ENCODE measurements around the gene ANGPTL2. TPM values are rescaled to one million over a fixed set of nuclear protein-coding genes. Genes with fewer than 3 reads are reported as not detected.

ANGPTL2 gene
- total RNA-seq, 4 donors from 2014 or later: 36.5 to 52.5 (median 50.8) TPM

DNA sequence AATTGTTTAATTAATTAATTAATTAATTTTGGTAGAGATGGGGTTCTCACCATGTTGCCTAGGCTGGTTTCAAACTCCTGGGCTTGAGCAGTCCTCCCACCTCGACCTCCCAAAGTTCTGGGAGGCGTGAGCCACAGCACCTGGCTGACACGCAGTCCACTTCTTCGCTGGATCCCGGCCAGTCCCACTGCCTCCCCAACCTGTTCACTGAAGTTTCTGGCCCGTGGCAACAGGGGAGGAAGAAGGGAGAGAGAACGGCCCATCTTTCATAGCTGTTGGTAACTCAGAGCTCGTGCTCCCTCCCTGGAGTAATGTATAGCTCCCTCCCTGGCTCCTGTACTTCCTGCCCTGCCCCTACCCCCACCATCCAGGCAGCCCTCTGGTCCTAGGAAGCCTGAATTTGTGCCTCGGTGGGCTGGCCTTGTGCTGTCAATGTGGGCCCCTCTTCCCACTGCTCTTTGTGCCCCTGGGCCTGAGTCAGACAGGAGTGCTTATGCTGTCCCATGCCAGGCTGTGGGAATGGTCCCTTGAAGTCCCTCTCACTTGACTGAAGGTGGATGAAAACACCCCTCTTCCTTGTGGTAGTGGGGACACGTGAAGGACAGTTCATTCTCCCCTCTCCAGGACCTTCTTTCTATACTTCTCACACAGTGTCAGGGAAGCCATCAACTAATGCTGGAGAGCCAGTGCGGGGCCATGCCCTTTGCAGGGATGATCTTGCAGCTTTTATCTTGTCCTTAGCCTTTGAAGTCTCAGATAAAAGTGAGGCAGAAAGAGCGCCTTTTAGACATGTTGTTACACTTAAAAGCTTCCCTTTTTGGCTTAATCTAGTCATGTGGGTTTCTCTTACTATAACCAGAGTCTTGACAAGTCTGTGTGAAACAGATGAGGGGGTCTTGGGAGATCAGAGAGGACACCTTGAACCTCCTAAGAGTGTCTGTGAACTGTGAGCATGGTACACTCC lies 38.1 kb downstream of the ANGPTL2 start:
- Histone ChIP-seq H3K4me3 (no peak overlapping the region), H3K36me3 (peaks cover 0 to 25% of the 10 kb centered on the region in 2 donors), H3K9me3 (no peaks in the 10 kb centered on the region), H3K4me1 (peaks cover 0 to 6% (median 3%) of the 10 kb centered on the region in 3 donors), H3K27ac (no peak overlapping the region), H3K27me3 (no peaks in the 10 kb centered on the region)
- TF ChIP-seq, protein P1, sequence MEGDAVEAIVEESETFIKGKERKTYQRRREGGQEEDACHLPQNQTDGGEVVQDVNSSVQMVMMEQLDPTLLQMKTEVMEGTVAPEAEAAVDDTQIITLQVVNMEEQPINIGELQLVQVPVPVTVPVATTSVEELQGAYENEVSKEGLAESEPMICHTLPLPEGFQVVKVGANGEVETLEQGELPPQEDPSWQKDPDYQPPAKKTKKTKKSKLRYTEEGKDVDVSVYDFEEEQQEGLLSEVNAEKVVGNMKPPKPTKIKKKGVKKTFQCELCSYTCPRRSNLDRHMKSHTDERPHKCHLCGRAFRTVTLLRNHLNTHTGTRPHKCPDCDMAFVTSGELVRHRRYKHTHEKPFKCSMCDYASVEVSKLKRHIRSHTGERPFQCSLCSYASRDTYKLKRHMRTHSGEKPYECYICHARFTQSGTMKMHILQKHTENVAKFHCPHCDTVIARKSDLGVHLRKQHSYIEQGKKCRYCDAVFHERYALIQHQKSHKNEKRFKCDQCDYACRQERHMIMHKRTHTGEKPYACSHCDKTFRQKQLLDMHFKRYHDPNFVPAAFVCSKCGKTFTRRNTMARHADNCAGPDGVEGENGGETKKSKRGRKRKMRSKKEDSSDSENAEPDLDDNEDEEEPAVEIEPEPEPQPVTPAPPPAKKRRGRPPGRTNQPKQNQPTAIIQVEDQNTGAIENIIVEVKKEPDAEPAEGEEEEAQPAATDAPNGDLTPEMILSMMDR (IDR thresholded peaks at IDR 0.05): no peak
- TF ChIP-seq POLR2AphosphoS5 (IDR thresholded peaks at IDR 0.05) (no peak), POLR2A (IDR thresholded peaks at IDR 0.05) (no peak), EP300 (IDR thresholded peaks at IDR 0.05) (no peak)
- WGBS, 2 donors (ENCODE audit: low coverage in 1 of 2): 93 to 100% methylated on average over 2 to 5 of the region's 12 CpGs
- no peak for ATAC-seq

DNA sequence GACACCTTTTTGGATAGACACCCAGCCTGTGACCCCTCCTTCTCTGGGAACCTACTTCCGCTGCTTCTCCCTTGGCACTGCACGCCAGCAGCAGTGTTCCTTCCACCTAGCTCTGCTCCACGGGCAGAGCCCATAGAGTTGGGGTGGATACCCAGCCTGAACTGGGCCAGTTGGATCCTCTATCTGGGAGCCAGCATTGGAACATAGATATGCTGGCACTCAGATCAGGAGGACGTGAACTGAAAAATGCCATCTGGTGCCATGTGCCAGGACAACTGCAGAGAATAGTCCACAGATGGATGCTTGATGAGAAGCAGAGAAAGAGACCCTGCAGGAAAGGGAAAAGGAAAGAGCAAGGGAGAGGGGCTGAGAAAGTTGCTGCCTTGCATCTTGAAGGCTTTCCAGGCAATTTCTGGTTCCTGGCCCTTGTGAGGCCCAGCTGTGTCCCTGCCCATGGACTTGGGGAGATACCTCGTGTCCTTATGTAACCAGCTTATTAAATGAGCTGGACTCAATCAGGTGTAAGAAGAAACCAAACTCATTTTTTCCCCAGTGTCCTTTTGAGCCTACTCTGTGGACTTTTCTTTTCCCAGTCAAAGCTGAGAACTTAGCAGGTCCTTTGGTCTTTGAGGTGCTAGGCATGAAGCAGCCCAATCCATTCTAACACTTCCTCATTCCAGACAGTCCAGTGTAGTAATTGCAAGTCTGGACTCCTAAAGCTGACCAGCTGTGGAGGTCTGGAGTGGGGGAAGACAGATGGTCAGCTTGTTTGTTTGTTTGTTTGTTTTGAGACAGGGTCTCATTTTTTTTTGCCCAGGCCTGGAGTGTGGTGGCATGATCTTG lies 39.1 kb downstream of the ANGPTL2 start:
- TF ChIP-seq POLR2A (IDR thresholded peaks at IDR 0.05): no peak
- TF ChIP-seq, protein P1 (IDR thresholded peaks at IDR 0.05): no peak
- TF ChIP-seq POLR2AphosphoS5 (IDR thresholded peaks at IDR 0.05): no peak
- no peak for TF ChIP-seq EP300 (IDR thresholded peaks at IDR 0.05)
- H3K9me3 ChIP-seq: no peaks in the 10 kb centered on the region
- H3K27me3 ChIP-seq: no peaks in the 10 kb centered on the region
- no peak overlapping the region for H3K27ac ChIP-seq
- no peak for ATAC-seq
- WGBS, 2 donors (ENCODE audit: low coverage in 1 of 2): 79 to 90% methylated on average over 2 to 3 of the region's 5 CpGs
- no peaks in the 10 kb centered on the region for H3K4me1 ChIP-seq
- H3K4me3 ChIP-seq: no peak overlapping the region
- peaks cover 0 to 15% of the 10 kb centered on the region in 2 donors for H3K36me3 ChIP-seq

DNA sequence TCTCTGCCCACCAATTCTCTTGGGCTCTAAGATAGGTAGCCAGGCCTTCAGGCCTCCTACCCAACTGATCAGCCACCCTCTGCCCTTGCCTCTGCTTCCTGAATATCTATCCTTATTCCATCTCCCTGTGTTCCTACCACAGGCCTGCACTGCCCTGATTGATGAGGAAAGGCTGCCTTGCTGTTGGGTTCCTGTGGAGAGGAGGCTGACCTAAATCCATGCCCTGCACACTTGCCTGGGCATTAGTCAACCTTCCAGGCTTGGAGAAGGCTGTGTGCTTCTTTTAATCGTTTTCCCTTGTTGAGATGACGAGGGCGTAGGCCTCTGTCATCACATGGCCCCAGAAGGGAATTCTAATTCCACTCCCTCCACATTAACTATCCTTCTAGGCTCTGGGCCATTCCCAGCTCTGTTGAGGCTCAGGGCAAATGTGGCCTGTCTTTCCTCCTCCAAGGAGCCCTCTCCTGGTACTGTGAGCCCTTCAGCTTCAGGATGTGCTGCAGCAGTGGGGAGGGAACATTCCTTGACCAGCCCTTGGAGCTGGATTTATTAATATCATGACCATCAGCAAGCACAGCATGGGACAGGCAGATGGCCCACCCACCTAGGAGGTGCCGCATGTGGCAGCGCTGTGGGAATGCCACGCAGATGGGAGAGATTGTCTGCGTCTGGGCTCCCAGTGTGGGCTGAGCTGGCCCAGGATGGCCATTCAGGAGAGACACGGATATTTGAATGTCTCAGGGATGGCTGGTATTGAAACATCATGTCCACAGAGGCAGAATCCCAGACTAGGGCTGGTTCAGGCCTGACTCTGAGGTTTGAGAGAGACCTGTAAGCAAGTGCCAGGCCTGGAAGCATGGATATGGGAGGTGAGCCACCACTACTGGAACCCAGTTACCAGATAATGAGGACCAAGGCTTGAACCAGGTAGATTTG lies 40.9 kb downstream of the ANGPTL2 start:
- no peaks in the 10 kb centered on the region for H3K36me3 ChIP-seq
- H3K27me3 ChIP-seq: no peaks in the 10 kb centered on the region
- WGBS, 2 donors (ENCODE audit: low coverage in 1 of 2): 63 to 100% methylated on average over 1 to 3 of the region's 8 CpGs
- H3K4me1 ChIP-seq: peaks cover 0 to 13% (median 0%) of the 10 kb centered on the region in 3 donors
- peak; percentile 23 for ATAC-seq
- TF ChIP-seq, protein P1 (IDR thresholded peaks at IDR 0.05): no peak
- TF ChIP-seq POLR2AphosphoS5 (IDR thresholded peaks at IDR 0.05) (no peak), POLR2A (IDR thresholded peaks at IDR 0.05) (no peak)
- H3K4me3 ChIP-seq: no peak overlapping the region
- no peaks in the 10 kb centered on the region for H3K9me3 ChIP-seq
- no peak overlapping the region for H3K27ac ChIP-seq

DNA sequence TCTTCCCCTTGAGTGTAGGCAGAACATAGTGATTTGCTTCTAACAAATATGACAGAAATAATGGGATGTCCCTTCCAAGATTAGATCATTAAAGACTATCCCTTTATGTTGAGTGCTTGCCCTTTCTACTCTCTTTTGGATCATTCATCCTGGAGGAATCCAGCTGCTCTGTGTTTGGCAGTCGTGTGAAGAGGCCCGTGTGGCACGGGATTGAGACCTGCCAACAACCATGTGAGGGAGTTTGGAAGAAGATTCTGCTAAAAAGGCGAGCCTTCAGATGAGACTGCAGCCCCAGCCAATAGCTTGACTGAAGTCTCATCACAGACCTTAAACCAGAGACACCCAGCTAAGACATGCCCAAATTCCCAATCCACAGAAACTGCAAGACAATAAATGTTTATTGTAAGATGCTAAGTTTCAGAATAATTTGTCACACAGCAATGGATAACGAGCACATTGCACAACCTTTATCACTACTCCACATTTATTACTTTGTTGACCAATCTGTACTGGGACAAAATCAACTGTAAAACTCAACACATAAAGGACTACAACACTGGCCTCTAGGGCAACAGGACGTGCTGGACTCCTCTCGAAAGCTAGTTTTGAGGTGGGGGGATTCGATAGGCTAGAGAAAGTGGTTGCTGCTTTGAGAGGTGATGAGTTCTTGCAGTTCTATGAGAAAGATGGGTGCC lies 42.8 kb downstream of the ANGPTL2 start:
- 93 to 94% methylated on average over 4 to 5 of the region's 8 CpGs for WGBS, 2 donors (ENCODE audit: low coverage in 1 of 2)
- H3K4me1 ChIP-seq: peaks cover 0 to 29% (median 6%) of the 10 kb centered on the region in 3 donors
- H3K36me3 ChIP-seq: no peaks in the 10 kb centered on the region
- no peak overlapping the region for H3K27ac ChIP-seq
- ATAC-seq: no peak
- TF ChIP-seq POLR2A (IDR thresholded peaks at IDR 0.05) (no peak), EP300 (IDR thresholded peaks at IDR 0.05) (no peak), POLR2AphosphoS5 (IDR thresholded peaks at IDR 0.05) (no peak)
- TF ChIP-seq, protein P1 (IDR thresholded peaks at IDR 0.05): no peak
- no peak overlapping the region for H3K4me3 ChIP-seq
- no peaks in the 10 kb centered on the region for H3K9me3 ChIP-seq
- H3K27me3 ChIP-seq: no peaks in the 10 kb centered on the region
